MCF 10A (cell line): Measurements from ENCODE around the gene UNC119B. TPM values are rescaled to one million over a fixed set of nuclear protein-coding genes. Genes with fewer than 3 reads are reported as not detected.

Source experiments
- BruUV-seq: library from RNA; stranded (reverse); fragments of 400-500 nt; replicated peaks from 2 replicates; lab custom pipeline; 2021; lab: Mats Ljungman, UMichigan
- CTCF ChIA-PET: fragments of 300-600 bp; sonication (Branson Sonifier 250); formaldehyde crosslinking; extraction: SDS; loops from one replicate; lab custom pipeline; 2021; ENCODE audit warnings: antibody characterized with exemption, inconsistent platforms; lab: Yijun Ruan, JAX
- POLR2A ChIA-PET: fragments of 300-600, 350-650 bp; sonication (Branson Sonifier 250); formaldehyde crosslinking; extraction: SDS; loops from one replicate; lab custom pipeline; 2020; ENCODE audit warnings: antibody characterized with exemption, inconsistent platforms; lab: Yijun Ruan, JAX
- DNase-seq: peaks from one replicate; pipeline ENCODE4 v3.0.0-alpha.2; 2018; ENCODE audit not compliant: unreplicated experiment
- H3K27ac Mint-ChIP-seq: one replicate; pipeline ENCODE4 v1.8.0; 2022; ENCODE audit warnings: mild to moderate bottlenecking, low read depth, mixed read lengths; ENCODE audit not compliant: unreplicated experiment
- H3K27me3 Mint-ChIP-seq: one replicate; pipeline ENCODE4 v1.8.0; 2022; ENCODE audit warnings: mixed read lengths; ENCODE audit not compliant: insufficient read depth, unreplicated experiment
- H3K36me3 Mint-ChIP-seq: one replicate; pipeline ENCODE4 v1.8.0; 2022; ENCODE audit warnings: mild to moderate bottlenecking, moderate library complexity, mixed read lengths; ENCODE audit not compliant: insufficient read depth, unreplicated experiment
- H3K4me1 Mint-ChIP-seq: one replicate; pipeline ENCODE4 v1.8.0; 2022; ENCODE audit warnings: mixed read lengths; ENCODE audit not compliant: insufficient read depth, unreplicated experiment
- H3K4me3 Mint-ChIP-seq: one replicate; pipeline ENCODE4 v1.8.0; 2022; ENCODE audit warnings: mild to moderate bottlenecking, moderate library complexity, mixed read lengths; ENCODE audit not compliant: unreplicated experiment
- H3K9me3 Mint-ChIP-seq: one replicate; pipeline ENCODE4 v1.8.0; 2022; ENCODE audit warnings: mixed read lengths; ENCODE audit not compliant: unreplicated experiment
- CTCF ChIP-seq: fragments of 200-600 bp; IDR thresholded peaks from one replicate; pipeline ENCODE4 v1.8.0; 2022; ENCODE audit warnings: antibody characterized with exemption, mild to moderate bottlenecking; ENCODE audit not compliant: unreplicated experiment
- intact Hi-C: fragments of 100-400 bp; cut with micrococcal nuclease; formaldehyde crosslinking; loops from 2 replicates; pipeline ENCODE4 v1.14.1; 2022
- total RNA-seq: library from RNA; stranded (reverse); gene quantifications from 2 replicates; pipeline ENCODE4 v1.2.3, GENCODE V29; 2022

The UNC119B gene
- total RNA-seq, 1 experiment from 2014 or later = 31.0 TPM

GRCh38 chr12:120690083-120690450 is 20.2 kb upstream of the UNC119B start:
- Mint-ChIP-seq H3K27me3 (no peaks in the 10 kb centered on the region), H3K27ac (no peak overlapping the region), H3K36me3 (peaks cover 28% of the 10 kb centered on the region), H3K4me1 (peaks cover 27% of the 10 kb centered on the region), H3K4me3 (no peak overlapping the region), H3K9me3 (no peaks in the 10 kb centered on the region)
- CTCF ChIA-PET = interaction anchor here (0.6 to 2.6 kb wide), 5 partner anchors 23 to 427 kb away, joined by 3 to 14 read pairs (median 3); partner anchors contain the start of gene POP5
- no peak for TF ChIP-seq CTCF
- intact Hi-C loops = no loop called here
- BruUV-seq = no TSS peak
- POLR2A ChIA-PET = interaction anchor here (1.2 to 5.8 kb wide), 3 partner anchors 12 to 42 kb away, joined by 4 to 46 read pairs (median 7); partner anchors contain the start of gene UNC119B
- DNase-seq = no peak

- H3K27ac Mint-ChIP-seq = no peak overlapping the region
Observed at GRCh38 chr12:120690978-120691377, 19.3 kb upstream of the UNC119B start.

GRCh38 chr12:120692524-120693033 is 17.7 kb upstream of the UNC119B start:
- Mint-ChIP-seq H3K4me1 (peaks cover 27% of the 10 kb centered on the region), H3K36me3 (peaks cover 51% of the 10 kb centered on the region), H3K4me3 (no peak overlapping the region), H3K27ac (no peak overlapping the region), H3K9me3 (no peaks in the 10 kb centered on the region), H3K27me3 (no peaks in the 10 kb centered on the region)
- BruUV-seq = no TSS peak
- DNase-seq = no peak
- CTCF ChIA-PET = interaction anchor here (1.4 kb wide), 1 partner anchor 22 kb away, joined by 3 read pairs; no protein-coding TSS in a partner anchor
- POLR2A ChIA-PET = interaction anchor here (1.0 kb wide), 1 partner anchor 16 kb away, joined by 5 read pairs; no protein-coding TSS in a partner anchor
- intact Hi-C loops = no loop called here
- no peak for TF ChIP-seq CTCF

More at GRCh38 chr12:120690978-120691377, 19.3 kb upstream of the UNC119B start:
- Mint-ChIP-seq H3K36me3 (peaks cover 37% of the 10 kb centered on the region), H3K4me1 (peaks cover 27% of the 10 kb centered on the region), H3K9me3 (no peaks in the 10 kb centered on the region), H3K4me3 (no peak overlapping the region), H3K27me3 (no peaks in the 10 kb centered on the region)
- BruUV-seq = no TSS peak
- ChIA-PET POLR2A (interaction anchor here (1.2 to 5.8 kb wide), 3 partner anchors 11 to 43 kb away, joined by 4 to 46 read pairs (median 7); partner anchors contain the start of gene UNC119B), CTCF (interaction anchor here (0.6 to 1.2 kb wide), 4 partner anchors 44 to 426 kb away, joined by 3 read pairs; partner anchors contain the start of gene POP5)
- DNase-seq = no peak
- intact Hi-C loops = no loop called here
- TF ChIP-seq CTCF = no peak

GRCh38 chr12:120693848-120694247 is 16.4 kb upstream of the UNC119B start:
- Mint-ChIP-seq H3K4me3 (no peak overlapping the region), H3K27me3 (no peaks in the 10 kb centered on the region), H3K27ac (no peak overlapping the region), H3K4me1 (peaks cover 18% of the 10 kb centered on the region), H3K9me3 (no peaks in the 10 kb centered on the region), H3K36me3 (peaks cover 53% of the 10 kb centered on the region)
- TF ChIP-seq CTCF = no peak
- intact Hi-C loops = no loop called here
- no TSS peak for BruUV-seq
- ChIA-PET CTCF (interaction anchor here (0.8 to 1.2 kb wide), 2 partner anchors 9 to 285 kb away, joined by 5 to 6 read pairs; partner anchors contain the start of gene HNF1A), POLR2A (interaction anchor here (1.6 kb wide), 1 partner anchor 12 kb away, joined by 4 read pairs; no protein-coding TSS in a partner anchor)
- DNase-seq = no peak
